Measurements from ENCODE around the gene SRGAP1. TPM values are rescaled to one million over a fixed set of nuclear protein-coding genes. Genes with fewer than 3 reads are reported as not detected.
"Not testable (repeated sequence)": the region's sequence is repeated elsewhere in the genome, so short reads cannot be mapped to it uniquely, and the experiment has no call there.

The SRGAP1 gene
- total RNA-seq, 1 donor from 2014 or later: 0.07 TPM

DNA sequence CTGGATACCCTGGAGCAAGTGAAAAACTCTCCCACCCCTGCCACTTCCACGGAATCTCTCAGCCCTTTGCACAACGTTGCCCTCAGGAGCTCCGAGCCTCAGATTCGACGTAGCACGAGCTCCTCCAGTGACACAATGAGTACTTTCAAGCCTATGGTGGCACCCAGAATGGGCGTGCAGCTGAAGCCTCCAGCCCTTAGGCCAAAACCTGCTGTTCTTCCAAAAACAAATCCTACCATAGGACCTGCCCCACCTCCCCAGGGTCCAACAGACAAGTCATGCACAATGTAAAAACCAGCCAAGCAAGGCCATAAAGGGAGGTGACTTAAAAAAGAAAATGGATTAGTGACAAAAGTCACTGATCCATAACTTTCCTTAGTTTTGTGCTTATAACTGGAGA, 297.9 kb downstream of the SRGAP1 start:
- DNase-seq (ENCODE audit: low spot score): no peak
- intact Hi-C loops (cut with micrococcal nuclease): no loop called here
- Mint-ChIP-seq H3K27ac (no peak overlapping the region), H3K27me3 (ENCODE audit: low read depth) (no peaks in the 10 kb centered on the region), H3K36me3 (ENCODE audit: low read depth) (no peaks in the 10 kb centered on the region), H3K4me3 (ENCODE audit: low read depth) (no peak overlapping the region), H3K4me1 (ENCODE audit: low read depth) (no peaks in the 10 kb centered on the region), H3K9me3 (no peaks in the 10 kb centered on the region)

DNA sequence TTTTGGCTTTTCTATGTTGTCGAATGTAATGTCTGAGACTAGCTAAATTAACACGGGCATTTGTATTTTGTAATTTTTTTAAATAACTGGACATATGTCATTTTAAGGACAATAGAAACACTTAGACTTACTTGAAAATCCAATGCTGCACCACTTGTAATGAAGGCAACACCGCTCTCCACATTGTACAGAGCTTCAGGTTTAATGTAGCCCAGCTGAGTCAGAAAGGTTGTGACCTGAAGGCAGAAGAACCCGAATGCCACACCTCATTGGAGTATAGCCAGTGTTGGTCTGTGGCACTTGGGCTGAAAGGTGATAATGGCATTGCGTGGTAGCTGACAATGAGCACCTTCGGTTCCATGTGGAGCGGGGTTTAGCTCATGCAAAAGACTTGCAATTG, 298.3 kb downstream of the SRGAP1 start:
- Mint-ChIP-seq H3K4me3 (ENCODE audit: low read depth) (no peak overlapping the region), H3K9me3 (no peaks in the 10 kb centered on the region), H3K27ac (no peak overlapping the region), H3K27me3 (ENCODE audit: low read depth) (no peaks in the 10 kb centered on the region), H3K36me3 (ENCODE audit: low read depth) (no peaks in the 10 kb centered on the region), H3K4me1 (ENCODE audit: low read depth) (no peaks in the 10 kb centered on the region)
- intact Hi-C loops (cut with micrococcal nuclease): no loop called here
- no peak for DNase-seq (ENCODE audit: low spot score)

DNA sequence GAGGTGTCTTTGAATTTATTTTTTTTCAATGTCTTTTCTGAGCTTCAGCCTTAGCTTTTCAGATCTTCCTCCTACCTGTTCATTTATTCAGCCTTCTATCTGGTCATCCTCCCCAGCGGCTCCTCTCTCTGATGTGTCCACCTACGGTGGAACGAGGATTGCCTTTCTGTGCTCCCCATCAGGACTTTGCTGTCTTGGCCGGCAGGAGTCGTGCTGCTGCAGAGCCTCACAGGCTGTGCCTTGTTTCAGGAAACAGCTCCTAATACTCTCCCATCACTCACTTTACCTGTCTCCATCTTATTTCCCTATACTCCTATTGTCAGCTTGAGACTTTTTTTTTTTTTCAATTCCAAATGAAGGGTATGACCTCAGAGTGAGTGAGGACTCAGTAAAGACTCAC, 300.7 kb downstream of the SRGAP1 start:
- DNase-seq (ENCODE audit: low spot score): no peak
- intact Hi-C loops (cut with micrococcal nuclease): no loop called here
- Mint-ChIP-seq H3K4me1 (ENCODE audit: low read depth) (no peaks in the 10 kb centered on the region), H3K4me3 (ENCODE audit: low read depth) (no peak overlapping the region), H3K27me3 (ENCODE audit: low read depth) (no peaks in the 10 kb centered on the region), H3K36me3 (ENCODE audit: low read depth) (no peaks in the 10 kb centered on the region), H3K9me3 (no peaks in the 10 kb centered on the region), H3K27ac (no peak overlapping the region)

GRCh38 chr12:64147011-64147631, 302.6 kb downstream of the SRGAP1 start:
- H3K27ac Mint-ChIP-seq: no peak overlapping the region
- H3K4me1 Mint-ChIP-seq (ENCODE audit: low read depth): no peaks in the 10 kb centered on the region

DNA sequence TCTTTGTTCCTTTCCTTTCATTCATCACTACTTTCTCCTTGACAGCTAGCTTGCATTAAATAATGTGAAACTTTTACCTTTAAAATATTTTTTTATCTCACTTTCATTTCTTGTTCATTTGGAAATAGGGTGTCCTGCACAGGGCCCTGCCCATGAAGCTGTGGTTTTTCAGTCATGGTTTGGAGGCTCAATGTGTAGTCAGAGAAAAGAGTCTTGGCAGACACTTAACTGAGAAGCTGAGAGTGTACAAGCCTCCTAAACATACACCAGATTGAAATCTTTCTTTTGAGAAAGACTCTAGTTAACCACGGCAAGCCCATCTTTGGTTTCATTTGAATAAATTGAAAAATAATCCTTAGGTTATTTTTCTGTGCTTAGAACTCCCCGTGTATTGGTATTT, 303.4 kb downstream of the SRGAP1 start:
- Mint-ChIP-seq H3K27me3 (ENCODE audit: low read depth) (no peaks in the 10 kb centered on the region), H3K36me3 (ENCODE audit: low read depth) (no peaks in the 10 kb centered on the region), H3K27ac (no peak overlapping the region), H3K4me1 (ENCODE audit: low read depth) (no peaks in the 10 kb centered on the region), H3K9me3 (no peaks in the 10 kb centered on the region), H3K4me3 (ENCODE audit: low read depth) (no peak overlapping the region)
- no peak for DNase-seq (ENCODE audit: low spot score)
- intact Hi-C loops (cut with micrococcal nuclease): no loop called here

More at GRCh38 chr12:64147011-64147631, 302.6 kb downstream of the SRGAP1 start:
- intact Hi-C loops (cut with micrococcal nuclease): no loop called here
- Mint-ChIP-seq H3K27me3 (ENCODE audit: low read depth) (no peaks in the 10 kb centered on the region), H3K4me3 (ENCODE audit: low read depth) (no peak overlapping the region), H3K9me3 (no peaks in the 10 kb centered on the region), H3K36me3 (ENCODE audit: low read depth) (no peaks in the 10 kb centered on the region)
- no peak for DNase-seq (ENCODE audit: low spot score)

DNA sequence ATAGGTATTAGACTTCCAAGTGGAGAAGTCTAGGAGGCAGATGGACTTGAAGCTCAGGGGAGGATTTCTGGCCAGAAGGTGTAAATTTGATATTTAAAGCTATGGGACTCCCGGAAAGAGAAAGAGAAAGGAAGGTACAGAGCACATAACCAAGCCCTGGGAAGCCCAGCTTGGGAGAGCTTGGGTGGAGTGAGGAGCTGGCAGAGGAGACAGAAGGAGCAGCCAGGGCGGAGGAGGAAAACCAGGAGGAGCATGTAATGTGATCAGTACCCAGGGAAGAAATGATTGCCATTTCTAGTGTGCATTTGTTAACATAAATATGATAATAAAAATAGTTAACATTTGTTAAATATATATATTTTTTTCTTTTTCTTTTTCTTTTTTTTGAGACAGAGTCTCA, 310.2 kb downstream of the SRGAP1 start:
- intact Hi-C loops (cut with micrococcal nuclease): no loop called here
- peaks cover 5% of the 10 kb centered on the region for H3K9me3 Mint-ChIP-seq
- H3K4me3 Mint-ChIP-seq (ENCODE audit: low read depth): no peak overlapping the region
- DNase-seq (ENCODE audit: low spot score): no peak
- no peaks in the 10 kb centered on the region for H3K36me3 Mint-ChIP-seq (ENCODE audit: low read depth)
- no peaks in the 10 kb centered on the region for H3K27me3 Mint-ChIP-seq (ENCODE audit: low read depth)
- no peaks in the 10 kb centered on the region for H3K4me1 Mint-ChIP-seq (ENCODE audit: low read depth)
- H3K27ac Mint-ChIP-seq: no peak overlapping the region

DNA sequence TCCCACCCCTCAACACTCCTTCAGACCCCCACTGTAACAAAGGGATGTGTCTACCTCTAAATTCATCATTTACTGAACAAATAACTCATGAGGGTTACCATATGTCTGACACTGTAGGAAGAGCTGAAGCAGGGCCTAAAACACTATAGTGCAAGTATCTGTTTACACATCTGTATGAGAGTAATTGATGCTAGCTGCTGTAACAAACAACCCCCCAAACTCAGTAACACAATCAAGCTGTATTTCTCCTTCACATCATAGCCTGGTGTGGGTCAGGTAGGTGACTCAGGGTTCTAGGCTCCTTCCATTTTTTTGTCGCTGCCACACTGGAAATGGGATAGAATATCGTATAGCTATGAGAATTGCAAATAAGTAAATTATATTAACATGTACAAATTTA, 312.6 kb downstream of the SRGAP1 start:
- Mint-ChIP-seq H3K27me3 (ENCODE audit: low read depth) (peaks cover 2% of the 10 kb centered on the region), H3K4me3 (ENCODE audit: low read depth) (no peak overlapping the region), H3K27ac (no peak overlapping the region), H3K36me3 (ENCODE audit: low read depth) (no peaks in the 10 kb centered on the region), H3K4me1 (ENCODE audit: low read depth) (no peaks in the 10 kb centered on the region), H3K9me3 (peaks cover 5% of the 10 kb centered on the region)
- DNase-seq (ENCODE audit: low spot score): no peak
- intact Hi-C loops (cut with micrococcal nuclease): no loop called here

DNA sequence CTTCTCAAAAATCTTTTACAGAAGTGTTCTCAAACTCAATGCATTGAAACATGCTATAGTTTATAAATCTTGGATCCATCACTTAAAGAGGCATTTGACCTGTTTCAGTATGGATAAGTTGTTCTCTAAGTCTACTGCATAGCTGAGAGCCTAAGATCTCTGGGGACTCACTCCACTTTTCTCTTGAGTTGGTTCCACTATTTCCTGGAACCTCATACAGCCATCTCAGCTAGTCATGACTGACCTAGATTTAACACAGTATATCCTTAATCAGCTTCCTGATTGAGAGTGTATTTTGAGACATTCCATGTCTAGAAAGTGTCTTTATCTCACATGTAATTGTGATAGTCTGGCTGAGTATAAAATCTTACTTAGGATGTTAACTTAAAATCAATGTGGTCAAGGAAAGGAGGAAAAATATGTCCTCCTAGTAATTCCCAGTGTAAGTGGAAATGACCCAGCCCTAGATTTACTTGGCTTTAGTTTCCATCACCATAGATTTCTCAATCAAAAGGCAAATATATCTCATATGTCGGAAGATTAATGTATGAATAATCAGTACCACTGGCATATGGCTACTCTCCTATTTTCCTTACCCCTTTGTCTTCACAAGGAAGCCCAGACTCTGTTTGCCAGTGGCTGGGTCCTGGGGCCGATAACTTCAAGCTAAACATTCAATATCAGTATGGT, 315.7 kb downstream of the SRGAP1 start:
- intact Hi-C loops (cut with micrococcal nuclease): no loop called here
- no peak for DNase-seq (ENCODE audit: low spot score)
- Mint-ChIP-seq H3K36me3 (ENCODE audit: low read depth) (no peaks in the 10 kb centered on the region), H3K4me3 (ENCODE audit: low read depth) (no peak overlapping the region), H3K4me1 (ENCODE audit: low read depth) (no peaks in the 10 kb centered on the region), H3K27me3 (ENCODE audit: low read depth) (peaks cover 13% of the 10 kb centered on the region), H3K9me3 (no peaks in the 10 kb centered on the region), H3K27ac (no peak overlapping the region)

- no peaks in the 10 kb centered on the region for H3K4me1 Mint-ChIP-seq (ENCODE audit: low read depth)
- H3K9me3 Mint-ChIP-seq: peaks cover 1% of the 10 kb centered on the region
- H3K27ac Mint-ChIP-seq: no peak overlapping the region
- intact Hi-C loops (cut with micrococcal nuclease): no loop called here
- H3K27me3 Mint-ChIP-seq (ENCODE audit: low read depth): peaks cover 18% of the 10 kb centered on the region
- no peaks in the 10 kb centered on the region for H3K36me3 Mint-ChIP-seq (ENCODE audit: low read depth)
- H3K4me3 Mint-ChIP-seq (ENCODE audit: low read depth): no peak overlapping the region
- DNase-seq (ENCODE audit: low spot score): no peak
These were observed 316.2 kb downstream of the SRGAP1 start for GRCh38 chr12:64160711-64161060.

GRCh38 chr12:64166606-64167005, 322.1 kb downstream of the SRGAP1 start:
- H3K36me3 Mint-ChIP-seq (ENCODE audit: low read depth); H3K4me1 Mint-ChIP-seq (ENCODE audit: low read depth); H3K4me3 Mint-ChIP-seq (ENCODE audit: low read depth); H3K27ac Mint-ChIP-seq; intact Hi-C loops (cut with micrococcal nuclease); H3K9me3 Mint-ChIP-seq; DNase-seq (ENCODE audit: low spot score): not testable (repeated sequence)
- peaks cover 18% of the 10 kb centered on the region for H3K27me3 Mint-ChIP-seq (ENCODE audit: low read depth)

- H3K4me3 Mint-ChIP-seq (ENCODE audit: low read depth); H3K9me3 Mint-ChIP-seq; intact Hi-C loops (cut with micrococcal nuclease); H3K4me1 Mint-ChIP-seq (ENCODE audit: low read depth); H3K36me3 Mint-ChIP-seq (ENCODE audit: low read depth); H3K27ac Mint-ChIP-seq; DNase-seq (ENCODE audit: low spot score): not testable (repeated sequence)
- H3K27me3 Mint-ChIP-seq (ENCODE audit: low read depth): peaks cover 18% of the 10 kb centered on the region
These were observed 322.5 kb downstream of the SRGAP1 start for GRCh38 chr12:64167041-64167440.

DNA sequence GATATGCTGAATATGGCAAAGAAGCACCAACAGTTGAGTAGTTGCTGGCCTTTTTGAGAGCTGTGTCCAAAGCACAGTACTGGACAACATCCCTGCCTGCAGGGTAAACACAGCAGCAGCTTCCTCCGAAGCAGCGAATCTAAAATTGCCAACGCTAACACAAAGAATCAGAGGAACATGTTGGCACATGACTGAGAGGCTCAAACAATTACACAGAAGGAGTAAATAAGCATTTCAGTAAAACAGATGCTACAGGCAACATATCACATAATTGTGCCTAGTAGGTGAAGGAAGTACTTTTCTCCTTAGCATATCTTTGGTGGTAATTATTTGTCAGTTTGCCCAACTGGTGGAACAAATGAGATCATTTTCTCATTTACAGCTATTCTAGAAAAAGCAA, 325.5 kb downstream of the SRGAP1 start:
- H3K9me3 Mint-ChIP-seq: peaks cover 4% of the 10 kb centered on the region
- H3K4me1 Mint-ChIP-seq (ENCODE audit: low read depth): no peaks in the 10 kb centered on the region
- H3K27ac Mint-ChIP-seq: no peak overlapping the region
- no peak overlapping the region for H3K4me3 Mint-ChIP-seq (ENCODE audit: low read depth)
- H3K27me3 Mint-ChIP-seq (ENCODE audit: low read depth): peaks cover 9% of the 10 kb centered on the region
- no peak for DNase-seq (ENCODE audit: low spot score)
- no peaks in the 10 kb centered on the region for H3K36me3 Mint-ChIP-seq (ENCODE audit: low read depth)
- intact Hi-C loops (cut with micrococcal nuclease): no loop called here

DNA sequence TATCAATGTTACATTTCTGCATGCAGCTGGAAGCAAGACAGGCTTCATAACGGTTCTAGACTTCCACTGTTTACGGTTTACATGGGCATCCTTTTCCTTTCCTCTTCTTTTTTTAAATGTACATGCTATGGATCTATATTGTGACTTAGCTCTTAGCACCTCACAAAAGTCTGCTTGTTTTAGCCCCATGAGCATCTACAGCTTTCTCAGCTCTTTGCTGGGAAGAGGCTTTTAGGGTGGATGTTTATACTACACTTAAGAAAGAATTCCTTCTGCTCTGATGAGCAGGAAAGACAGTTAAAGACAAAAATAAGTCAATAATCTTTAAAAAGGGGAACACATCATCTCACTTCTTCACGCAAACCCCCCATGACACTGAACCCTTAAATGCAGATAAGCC, 326.2 kb downstream of the SRGAP1 start:
- no peak overlapping the region for H3K4me3 Mint-ChIP-seq (ENCODE audit: low read depth)
- no peak overlapping the region for H3K27ac Mint-ChIP-seq
- no peaks in the 10 kb centered on the region for H3K36me3 Mint-ChIP-seq (ENCODE audit: low read depth)
- DNase-seq (ENCODE audit: low spot score): no peak
- intact Hi-C loops (cut with micrococcal nuclease): no loop called here
- no peaks in the 10 kb centered on the region for H3K4me1 Mint-ChIP-seq (ENCODE audit: low read depth)
- H3K27me3 Mint-ChIP-seq (ENCODE audit: low read depth): peaks cover 1% of the 10 kb centered on the region
- peaks cover 2% of the 10 kb centered on the region for H3K9me3 Mint-ChIP-seq
